ENCODE measurements around the gene ARFGAP1. TPM values are rescaled to one million over a fixed set of nuclear protein-coding genes. Genes with fewer than 3 reads are reported as not detected.

Gene ARFGAP1
- total RNA-seq, 3 donors from 2014 or later = 76.5 to 85.8 (median 82.4) TPM

GRCh38 chr20:63268671-63269439 is 3.8 kb upstream of the ARFGAP1 start:
- intact Hi-C loops (cut with DNase I, micrococcal nuclease) = no loop called here
- no peaks in the 10 kb centered on the region for H3K36me3 ChIP-seq (ENCODE audit: low read depth)
- H3K9me3 ChIP-seq = no peaks in the 10 kb centered on the region
- no peak for TF ChIP-seq CTCF (IDR thresholded peaks at IDR 0.05)
- H3K4me3 ChIP-seq = no peak overlapping the region
- DNase-seq (no peak), ATAC-seq (no peak)
- peaks cover 7% of the 10 kb centered on the region for H3K4me1 ChIP-seq (ENCODE audit: low read depth)

- DNase-seq (no peak), ATAC-seq (no peak)
- no peak overlapping the region for H3K4me3 ChIP-seq
- no peak for TF ChIP-seq CTCF (IDR thresholded peaks at IDR 0.05)
- intact Hi-C loops (cut with DNase I, micrococcal nuclease) = no loop called here
- no peaks in the 10 kb centered on the region for H3K36me3 ChIP-seq (ENCODE audit: low read depth)
- H3K4me1 ChIP-seq (ENCODE audit: low read depth) = peaks cover 14% of the 10 kb centered on the region
- H3K9me3 ChIP-seq = no peaks in the 10 kb centered on the region
Observed at GRCh38 chr20:63269724-63270123, 2.9 kb upstream of the ARFGAP1 start.

GRCh38 chr20:63270606-63271325 is 1.8 kb upstream of the ARFGAP1 start:
- H3K4me1 ChIP-seq (ENCODE audit: low read depth) = peaks cover 16% of the 10 kb centered on the region
- no peak for ATAC-seq
- no peak overlapping the region for H3K4me3 ChIP-seq
- no peak for TF ChIP-seq CTCF (IDR thresholded peaks at IDR 0.05)
- no peak for DNase-seq
- no peaks in the 10 kb centered on the region for H3K9me3 ChIP-seq
- intact Hi-C loops (cut with DNase I, micrococcal nuclease) = no loop called here
- no peaks in the 10 kb centered on the region for H3K36me3 ChIP-seq (ENCODE audit: low read depth)

- peaks cover 16% of the 10 kb centered on the region for H3K4me1 ChIP-seq (ENCODE audit: low read depth)
- no peak for ATAC-seq
- no peaks in the 10 kb centered on the region for H3K9me3 ChIP-seq
- no peaks in the 10 kb centered on the region for H3K36me3 ChIP-seq (ENCODE audit: low read depth)
- intact Hi-C loops (cut with DNase I, micrococcal nuclease) = no loop called here
- no peak for TF ChIP-seq CTCF (IDR thresholded peaks at IDR 0.05)
- no peak for DNase-seq
- peak overlapping the region; percentile 90 for H3K4me3 ChIP-seq
Observed at GRCh38 chr20:63273059-63273579, 506 bp downstream of the ARFGAP1 start.

GRCh38 chr20:63273635-63274380 is 1.2 kb downstream of the ARFGAP1 start:
- DNase-seq = no peak
- no peak for TF ChIP-seq CTCF (IDR thresholded peaks at IDR 0.05)
- intact Hi-C loops (cut with DNase I, micrococcal nuclease) = no loop called here
- Histone ChIP-seq H3K36me3 (ENCODE audit: low read depth) (no peaks in the 10 kb centered on the region), H3K9me3 (no peaks in the 10 kb centered on the region), H3K4me1 (ENCODE audit: low read depth) (peaks cover 16% of the 10 kb centered on the region), H3K4me3 (no peak overlapping the region)
- peak; percentile 11 for ATAC-seq
